ENCODE results near the gene RBMS3. TPM values are rescaled to one million over a fixed set of nuclear protein-coding genes. Genes with fewer than 3 reads are reported as not detected.

Gene RBMS3
- total RNA-seq, 1 donor from 2014 or later = 13.2 TPM

- H3K4me3 ChIP-seq (ENCODE audit: low read depth, low read length) = no peak overlapping the region
- TF ChIP-seq, protein P1, sequence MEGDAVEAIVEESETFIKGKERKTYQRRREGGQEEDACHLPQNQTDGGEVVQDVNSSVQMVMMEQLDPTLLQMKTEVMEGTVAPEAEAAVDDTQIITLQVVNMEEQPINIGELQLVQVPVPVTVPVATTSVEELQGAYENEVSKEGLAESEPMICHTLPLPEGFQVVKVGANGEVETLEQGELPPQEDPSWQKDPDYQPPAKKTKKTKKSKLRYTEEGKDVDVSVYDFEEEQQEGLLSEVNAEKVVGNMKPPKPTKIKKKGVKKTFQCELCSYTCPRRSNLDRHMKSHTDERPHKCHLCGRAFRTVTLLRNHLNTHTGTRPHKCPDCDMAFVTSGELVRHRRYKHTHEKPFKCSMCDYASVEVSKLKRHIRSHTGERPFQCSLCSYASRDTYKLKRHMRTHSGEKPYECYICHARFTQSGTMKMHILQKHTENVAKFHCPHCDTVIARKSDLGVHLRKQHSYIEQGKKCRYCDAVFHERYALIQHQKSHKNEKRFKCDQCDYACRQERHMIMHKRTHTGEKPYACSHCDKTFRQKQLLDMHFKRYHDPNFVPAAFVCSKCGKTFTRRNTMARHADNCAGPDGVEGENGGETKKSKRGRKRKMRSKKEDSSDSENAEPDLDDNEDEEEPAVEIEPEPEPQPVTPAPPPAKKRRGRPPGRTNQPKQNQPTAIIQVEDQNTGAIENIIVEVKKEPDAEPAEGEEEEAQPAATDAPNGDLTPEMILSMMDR (conservative IDR thresholded peaks at IDR 0.05; ENCODE audit: low read depth, low read length) = no peak
- no peak for DNase-seq (ENCODE audit: low read depth)
These were observed 19.8 kb upstream of the RBMS3 start for GRCh38 chr3:29261119-29261518.

DNA sequence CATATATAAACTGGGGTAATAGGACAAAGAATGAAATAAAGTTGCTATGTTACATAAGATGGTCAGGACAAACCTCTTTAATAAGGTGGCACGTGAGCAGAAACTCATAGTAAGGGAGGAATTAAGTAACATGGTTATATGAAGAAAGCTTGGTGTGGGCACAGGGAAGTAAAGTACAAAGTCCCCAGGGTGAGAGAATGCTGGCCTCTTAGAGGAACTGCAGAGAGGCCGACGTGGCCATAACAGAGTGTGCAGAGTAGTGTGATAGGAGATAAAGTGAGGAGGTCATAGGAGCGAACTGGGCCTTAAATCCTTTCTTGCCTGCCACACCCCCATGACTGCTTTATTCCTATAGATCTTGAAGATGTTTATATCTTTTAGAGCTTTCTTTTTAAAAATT lies 17.4 kb upstream of the RBMS3 start:
- TF ChIP-seq, protein P1 (conservative IDR thresholded peaks at IDR 0.05; ENCODE audit: low read depth, low read length) = no peak
- no peak overlapping the region for H3K4me3 ChIP-seq (ENCODE audit: low read depth, low read length)
- no peak for DNase-seq (ENCODE audit: low read depth)

- TF ChIP-seq, protein P1 (conservative IDR thresholded peaks at IDR 0.05; ENCODE audit: low read depth, low read length) = no peak
- no peak for DNase-seq (ENCODE audit: low read depth)
These were observed 15.3 kb upstream of the RBMS3 start for GRCh38 chr3:29265509-29266072.

DNA sequence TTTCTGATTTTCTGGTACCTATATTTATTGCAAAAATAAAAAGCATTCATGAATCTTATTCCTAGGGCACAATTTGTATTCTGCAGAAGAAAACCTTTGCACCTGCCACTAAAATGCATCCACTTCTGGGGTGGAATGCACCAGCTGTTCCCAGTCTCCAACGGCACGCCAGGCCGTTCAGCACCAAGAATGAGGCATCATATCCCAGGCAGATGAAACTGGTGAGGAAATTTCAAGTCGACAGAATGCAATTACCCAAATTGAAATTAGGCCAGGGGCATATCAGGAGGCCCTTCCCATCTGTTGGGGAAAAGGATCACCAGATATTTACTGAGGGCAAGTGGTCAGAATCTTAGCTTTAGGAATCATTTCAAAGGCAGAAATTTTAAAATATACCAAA lies 13.6 kb upstream of the RBMS3 start:
- DNase-seq (ENCODE audit: low read depth) = no peak
- no peak overlapping the region for H3K4me3 ChIP-seq (ENCODE audit: low read depth, low read length)
- TF ChIP-seq, protein P1 (conservative IDR thresholded peaks at IDR 0.05; ENCODE audit: low read depth, low read length) = no peak

More at GRCh38 chr3:29265509-29266072, 15.3 kb upstream of the RBMS3 start:
- no peak overlapping the region for H3K4me3 ChIP-seq (ENCODE audit: low read depth, low read length)

DNA sequence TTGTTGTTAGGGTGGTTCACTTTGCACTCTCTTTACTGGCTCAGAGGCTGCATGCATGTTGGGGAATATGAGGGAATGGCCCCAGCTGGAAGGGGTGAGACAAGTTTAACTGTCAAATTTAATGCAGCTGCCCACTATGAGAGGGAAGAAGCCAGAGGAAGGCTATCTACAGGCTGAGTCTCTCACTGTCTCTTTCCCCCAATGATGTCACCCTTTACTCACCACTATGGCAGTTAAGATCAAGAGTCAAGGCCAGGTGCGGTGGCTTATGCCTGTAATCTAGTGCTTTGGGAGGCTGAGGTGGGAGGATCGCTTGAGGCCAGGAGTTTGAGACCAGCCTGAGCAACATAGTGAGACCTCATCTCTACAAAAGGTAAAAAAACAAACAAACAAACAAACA lies 12.2 kb upstream of the RBMS3 start:
- TF ChIP-seq, protein P1 (conservative IDR thresholded peaks at IDR 0.05; ENCODE audit: low read depth, low read length) = no peak
- no peak for DNase-seq (ENCODE audit: low read depth)
- H3K4me3 ChIP-seq (ENCODE audit: low read depth, low read length) = no peak overlapping the region

DNA sequence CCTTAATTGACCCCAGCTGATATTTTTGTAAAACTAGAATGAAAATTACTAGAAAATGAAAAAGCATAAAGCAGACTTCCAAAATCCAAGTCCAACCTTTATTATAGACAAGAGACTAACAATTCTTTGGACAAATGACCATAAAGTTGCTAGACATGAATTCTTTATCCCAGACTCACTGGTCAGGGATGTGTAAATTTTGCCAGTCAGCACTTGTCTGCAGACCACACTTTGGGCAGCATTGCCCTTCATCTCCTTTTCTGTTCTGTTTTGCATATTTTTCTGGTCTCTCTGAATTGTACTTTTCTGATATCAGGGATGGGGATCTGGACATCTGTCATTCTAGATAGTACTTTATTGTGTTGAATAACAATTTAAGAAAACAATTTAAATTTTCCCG lies 10.1 kb upstream of the RBMS3 start:
- TF ChIP-seq, protein P1 (conservative IDR thresholded peaks at IDR 0.05; ENCODE audit: low read depth, low read length) = no peak

DNA sequence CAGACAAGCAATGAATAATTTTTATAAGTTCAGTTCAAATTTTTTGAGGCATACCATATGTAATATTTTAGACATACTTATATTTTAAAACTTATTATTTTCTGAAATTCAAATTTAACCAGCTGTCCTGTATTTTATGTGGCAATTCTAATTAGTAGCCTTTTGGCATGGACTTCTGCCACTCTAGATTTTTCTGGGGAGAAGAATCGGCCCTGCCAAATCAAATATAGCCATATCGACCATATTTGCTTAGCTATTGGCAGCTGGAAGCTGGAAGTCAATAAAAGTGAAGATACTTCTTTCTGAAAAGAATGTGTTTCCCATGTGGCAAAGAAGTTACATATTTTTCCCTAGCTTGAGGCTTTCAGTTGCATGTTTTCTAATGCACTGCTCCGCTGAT lies 9.4 kb upstream of the RBMS3 start:
- no peak for DNase-seq (ENCODE audit: low read depth)
- H3K4me3 ChIP-seq (ENCODE audit: low read depth, low read length) = no peak overlapping the region
- TF ChIP-seq, protein P1 (conservative IDR thresholded peaks at IDR 0.05; ENCODE audit: low read depth, low read length) = no peak

More for the DNA sequence above, 10.1 kb upstream of the RBMS3 start:
- no peak for DNase-seq (ENCODE audit: low read depth)
- no peak overlapping the region for H3K4me3 ChIP-seq (ENCODE audit: low read depth, low read length)

Measured in epithelial cell of proximal tubule (primary cell).